Putamen (tissue), 1 donor: ENCODE data around the gene MOB3A.

ENCODE experiments used
- DNase-seq: peaks from one replicate; pipeline ENCODE4 v3.0.0-alpha.2; 2016; ENCODE audit warnings: low spot score

Gene MOB3A

DNA sequence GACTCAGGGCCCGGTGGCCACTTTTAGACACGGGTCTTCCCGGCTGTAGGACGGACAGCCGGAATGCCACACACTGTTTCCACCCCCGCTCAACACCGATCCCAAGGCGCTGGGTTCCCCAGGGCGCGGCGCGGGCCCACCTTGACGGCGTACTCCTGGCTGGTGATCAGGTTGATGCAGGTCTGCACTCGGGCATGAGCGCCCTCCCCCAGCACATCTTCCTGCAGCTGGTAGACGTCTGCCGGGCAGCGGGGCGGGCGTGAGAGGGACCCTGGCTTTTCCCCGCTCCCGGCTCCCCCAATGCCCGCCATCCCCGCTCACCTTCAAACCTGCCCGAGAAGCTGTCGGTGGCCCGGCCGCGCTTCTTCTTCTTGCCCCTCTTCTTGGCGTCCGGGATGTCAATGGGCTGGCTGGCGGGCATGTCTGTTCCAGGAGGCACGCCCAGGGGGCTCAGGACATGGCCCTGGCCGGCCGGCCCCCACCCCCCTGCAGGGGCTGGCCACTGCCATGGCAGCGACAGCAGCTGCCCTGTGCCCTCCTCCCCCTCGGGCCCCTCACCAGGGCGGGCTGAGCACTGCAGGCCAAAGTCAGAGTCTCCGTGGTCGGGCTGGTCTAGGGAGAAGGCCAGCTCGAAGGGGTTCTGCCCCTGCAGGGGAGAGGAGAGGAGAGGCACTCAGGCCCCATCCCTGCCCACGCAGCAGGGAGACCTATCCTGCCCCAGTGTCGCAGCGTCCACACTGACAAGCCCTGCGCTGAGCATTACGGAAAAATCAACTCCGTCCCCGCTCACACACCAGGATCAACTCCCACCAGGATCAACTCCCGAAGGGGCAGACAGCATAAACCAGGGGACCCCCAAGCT, 49.8 kb downstream of the MOB3A start:
- DNase-seq: no peak

DNA sequence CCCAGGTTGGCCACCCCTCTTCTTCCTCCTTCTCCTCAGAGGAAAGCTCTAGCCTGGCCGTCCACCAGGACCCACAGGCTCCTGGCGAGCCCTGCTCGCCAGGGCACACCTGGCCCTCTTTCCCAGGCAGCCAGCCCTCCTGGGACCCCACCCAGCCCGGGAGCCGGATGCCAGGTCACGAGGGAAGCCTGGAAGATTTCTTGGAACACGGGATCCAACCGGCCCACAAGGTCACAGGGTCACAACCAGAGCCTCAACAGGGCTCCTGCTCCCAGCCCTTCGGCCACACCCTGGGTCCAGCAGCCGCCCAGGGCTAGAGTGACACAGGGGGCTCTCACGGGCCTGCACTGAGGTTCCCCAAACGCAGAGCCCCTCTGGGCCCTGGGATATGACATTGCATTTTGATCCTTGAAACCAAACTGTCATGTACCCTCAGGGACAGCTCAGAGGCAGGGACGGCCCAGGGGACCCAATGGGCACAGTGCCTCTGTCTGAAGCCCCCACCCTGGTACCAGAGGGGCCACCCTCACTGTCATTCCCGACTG, 50.6 kb downstream of the MOB3A start:
- DNase-seq: no peak

- DNase-seq: no peak
Measured at GRCh38 chr19:2044709-2045500, 51.2 kb downstream of the MOB3A start.

GRCh38 chr19:2043961-2044708, 52.0 kb downstream of the MOB3A start:
- no peak for DNase-seq

DNA sequence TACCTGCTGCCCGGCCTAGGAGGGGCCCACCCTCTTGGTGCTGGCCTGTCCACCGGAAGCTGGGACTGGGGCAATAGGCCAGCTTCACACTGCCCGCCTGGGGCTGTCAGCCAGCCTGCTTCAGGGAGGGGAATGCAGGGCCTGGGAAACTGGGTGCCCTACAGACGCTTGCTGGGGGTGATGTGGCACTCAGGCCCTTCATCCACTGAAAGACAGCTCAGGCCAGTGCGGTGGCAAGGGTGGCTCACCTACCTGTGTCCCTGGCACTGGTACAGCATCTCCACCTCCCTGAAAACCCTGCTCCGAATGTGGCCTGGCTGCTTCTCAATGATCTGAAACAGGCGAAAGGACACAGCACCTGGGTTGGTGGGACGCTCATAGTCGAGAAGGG, 52.9 kb downstream of the MOB3A start:
- no peak for DNase-seq

GRCh38 chr19:2042485-2043250, 53.5 kb downstream of the MOB3A start:
- no peak for DNase-seq

DNA sequence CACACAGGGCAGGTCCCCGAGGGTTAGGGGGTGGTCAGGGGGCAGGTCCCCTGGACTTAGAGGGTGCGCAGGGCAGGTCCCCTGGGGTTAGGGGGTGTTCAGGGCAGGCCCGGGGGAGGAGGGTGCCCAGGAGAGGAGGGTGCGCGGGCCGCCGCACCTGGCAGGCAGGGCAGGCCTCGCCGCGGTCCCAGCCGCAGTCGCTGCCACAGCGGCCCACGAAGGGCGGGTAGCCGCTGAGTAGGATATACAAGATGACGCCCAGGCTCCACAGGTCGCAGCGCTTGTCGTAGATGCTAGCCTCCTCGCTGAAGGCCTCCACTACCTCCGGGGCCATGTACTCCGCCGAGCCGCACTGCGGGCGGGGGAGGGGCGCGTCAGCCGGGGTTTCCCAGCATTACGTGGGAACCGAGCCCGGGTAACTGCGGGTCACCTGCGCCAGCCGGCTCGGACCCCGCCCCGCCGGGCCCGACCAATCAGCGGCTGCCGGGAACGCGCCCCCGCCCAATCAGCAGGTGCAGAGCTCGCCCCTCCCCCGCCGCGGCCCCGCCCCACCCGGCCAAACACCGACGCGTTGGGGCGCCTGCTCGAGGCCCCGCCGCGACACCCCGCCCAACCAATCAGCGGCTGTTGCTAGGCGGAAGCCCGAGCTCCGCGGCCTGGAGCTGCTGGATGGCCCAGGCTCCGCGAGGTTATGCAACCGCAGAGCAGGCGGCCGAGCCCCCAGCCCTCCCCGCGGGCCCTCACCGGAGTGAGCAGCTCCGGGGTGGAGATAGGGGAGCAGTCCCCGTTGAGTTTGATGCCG, 54.2 kb downstream of the MOB3A start:
- peak; percentile 95 for DNase-seq

- no peak for DNase-seq
Measured at GRCh38 chr19:2041433-2041682, 54.8 kb downstream of the MOB3A start.

- no peak for DNase-seq
Measured at GRCh38 chr19:2040647-2041432, 55.3 kb downstream of the MOB3A start.

DNA sequence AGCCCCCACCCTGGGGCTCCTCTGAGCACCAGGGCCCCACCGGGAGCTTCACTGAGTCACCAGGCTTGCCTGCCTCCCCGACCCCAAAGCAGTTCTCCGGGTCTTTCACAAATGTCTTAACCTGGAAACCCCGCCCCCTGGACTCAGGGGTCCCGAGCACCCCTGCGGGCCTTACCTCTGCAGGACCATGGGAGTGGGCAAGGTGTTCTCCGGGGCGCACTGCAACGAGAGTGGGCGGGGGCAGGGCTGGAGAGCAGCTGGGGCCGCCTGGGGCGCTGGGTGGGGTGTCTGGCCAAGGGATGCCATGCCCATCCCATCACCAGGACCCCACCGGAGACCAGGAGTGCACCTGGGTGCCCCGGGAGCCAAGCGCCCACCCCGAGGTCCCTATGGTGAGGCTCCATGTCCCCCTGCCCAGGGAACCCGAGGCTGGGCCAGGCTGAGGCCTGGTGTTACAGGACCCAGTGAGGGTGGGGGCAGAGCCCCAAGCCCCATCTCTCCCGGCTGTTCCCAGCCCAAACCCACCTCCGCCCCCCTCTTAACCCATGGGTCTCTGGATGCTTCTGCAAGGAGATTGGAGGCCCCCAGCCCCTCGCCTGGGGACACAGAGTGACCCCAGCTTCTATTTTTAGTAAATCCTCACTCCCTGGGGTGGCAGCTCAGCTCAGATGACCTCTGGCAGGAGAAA, 56.0 kb downstream of the MOB3A start:
- DNase-seq: no peak

GRCh38 chr19:2039089-2039958, 56.8 kb downstream of the MOB3A start:
- no peak for DNase-seq

DNA sequence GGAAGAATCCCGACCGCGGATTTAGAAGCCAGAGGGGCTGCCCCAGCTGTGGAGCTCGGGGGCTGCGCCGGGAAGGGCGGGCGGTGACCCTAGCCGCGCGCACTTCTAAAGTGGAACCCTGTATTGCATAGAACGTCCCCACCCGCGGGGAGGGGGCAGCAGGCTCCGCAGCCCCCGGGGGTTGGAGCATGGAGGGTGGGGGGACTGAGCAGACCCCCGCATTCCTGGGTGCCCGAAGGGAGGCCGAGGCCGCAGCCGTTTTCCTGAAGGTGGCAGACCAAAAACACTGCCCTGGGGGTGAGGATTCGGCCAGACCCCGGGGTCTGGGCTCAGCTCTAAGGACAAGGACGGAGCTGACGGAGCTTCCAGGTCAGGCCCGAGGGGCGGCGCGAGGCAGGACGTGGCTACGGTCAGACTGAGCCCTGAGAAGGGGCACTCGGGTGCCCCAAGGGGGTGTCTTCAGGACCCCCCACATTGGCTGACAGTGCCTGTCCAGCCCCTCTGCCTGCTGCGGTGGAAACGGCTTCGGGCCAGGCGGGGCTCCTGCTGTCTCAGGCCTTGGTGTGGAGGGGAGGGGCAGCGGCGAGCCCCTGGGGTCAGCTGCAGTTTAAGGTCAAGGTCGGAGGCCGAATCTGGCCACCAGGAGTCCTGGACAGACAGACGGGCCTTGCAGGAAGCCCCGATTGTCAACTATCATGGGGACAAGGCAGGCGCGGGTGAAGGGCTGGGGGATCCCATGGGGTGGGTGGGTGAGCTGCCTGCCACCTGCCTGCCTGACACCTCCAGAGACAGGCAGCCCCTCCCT, 57.6 kb downstream of the MOB3A start:
- no peak for DNase-seq

- DNase-seq: no peak
Measured at GRCh38 chr19:2037651-2038255, 58.4 kb downstream of the MOB3A start.

DNA sequence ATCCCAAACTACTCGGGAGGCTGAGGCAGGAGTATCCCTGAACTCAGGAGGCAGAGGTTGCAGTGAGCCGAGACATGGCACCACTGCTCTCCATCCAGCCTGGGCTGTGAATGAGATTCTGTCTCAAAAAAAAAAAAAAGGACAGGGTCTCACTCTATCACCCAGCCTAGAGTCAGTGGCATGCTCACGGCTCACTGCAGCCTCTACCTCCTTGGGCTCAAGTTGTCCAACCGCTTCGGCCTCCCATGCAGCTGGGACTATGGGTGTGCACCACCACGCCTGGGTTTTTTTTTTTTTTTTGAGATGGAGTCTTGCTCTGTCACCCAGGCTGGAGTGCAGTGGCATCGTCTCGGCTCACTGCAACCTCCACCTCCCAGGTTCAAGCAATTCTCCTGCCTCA, 59.7 kb downstream of the MOB3A start:
- DNase-seq: no peak

DNA sequence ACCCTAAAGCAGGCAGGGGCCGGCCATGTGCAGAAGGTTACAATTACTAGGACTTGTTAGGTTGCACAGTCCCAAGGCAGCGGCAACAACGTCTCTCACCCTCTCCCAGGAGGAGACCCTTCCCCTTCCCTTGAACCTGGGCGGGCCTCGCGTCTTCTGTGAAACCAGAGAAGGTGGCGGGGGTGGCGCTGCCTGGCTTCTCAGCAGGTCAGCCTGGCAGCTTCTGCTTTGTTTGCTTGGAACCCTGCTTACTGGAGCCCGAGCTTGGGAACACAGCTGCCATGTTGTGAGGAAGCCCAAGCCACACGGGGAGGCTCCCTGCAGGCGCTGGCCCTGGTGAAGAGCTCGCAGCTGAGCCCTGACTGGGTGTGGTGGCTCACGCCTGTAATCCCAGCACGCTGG, 60.5 kb downstream of the MOB3A start:
- DNase-seq: no peak

- DNase-seq: no peak
Measured at GRCh38 chr19:2034729-2035589, 61.2 kb downstream of the MOB3A start.
